IPS-15b (cell line): ENCODE data around the gene STX8.

ENCODE experiments used
- H3K27me3 ChIP-seq: one replicate; pipeline ENCODE4 v1.6.1; 2013; ENCODE audit warnings: low read length; ENCODE audit not compliant: control insufficient read depth, insufficient read depth
- H3K36me3 ChIP-seq: one replicate; pipeline ENCODE4 v1.6.1; 2013; ENCODE audit warnings: low read length; ENCODE audit not compliant: control insufficient read depth, insufficient read depth
- H3K4me1 ChIP-seq: one replicate; pipeline ENCODE4 v1.6.1; 2013; ENCODE audit warnings: mild to moderate bottlenecking, low read length; ENCODE audit not compliant: control insufficient read depth, insufficient read depth
- H3K4me3 ChIP-seq: one replicate; pipeline ENCODE4 v1.5.1; 2013; ENCODE audit warnings: low read depth, low read length
- H3K9ac ChIP-seq: one replicate; pipeline ENCODE4 v1.6.1; 2013; ENCODE audit warnings: low read depth, mild to moderate bottlenecking, low read length
- H3K9me3 ChIP-seq: one replicate; pipeline ENCODE4 v1.6.1; 2013; ENCODE audit warnings: mild to moderate bottlenecking, low read length; ENCODE audit not compliant: control insufficient read depth, insufficient read depth

Gene STX8

DNA sequence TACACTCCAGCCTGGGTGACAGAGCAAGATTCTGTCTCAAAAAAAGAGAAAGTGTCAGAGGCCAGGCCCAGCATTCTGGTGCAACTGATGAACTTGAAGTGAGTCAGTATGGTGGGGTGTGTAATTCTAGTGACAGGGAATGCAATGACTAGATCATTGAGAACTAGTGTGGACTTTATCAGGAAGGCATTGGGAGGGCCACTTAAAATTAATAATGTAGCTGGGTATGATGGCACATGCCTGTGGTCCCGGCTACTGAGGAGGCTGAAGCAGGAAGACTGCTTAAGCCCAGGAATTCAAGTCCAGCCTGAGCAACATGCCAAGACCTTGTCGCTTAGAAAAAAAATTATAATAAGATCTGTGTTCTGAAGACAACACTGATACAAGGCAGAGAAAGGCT is 90.8 kb downstream of the STX8 start:
- no peaks in the 10 kb centered on the region for H3K9me3 ChIP-seq
- no peaks in the 10 kb centered on the region for H3K36me3 ChIP-seq

DNA sequence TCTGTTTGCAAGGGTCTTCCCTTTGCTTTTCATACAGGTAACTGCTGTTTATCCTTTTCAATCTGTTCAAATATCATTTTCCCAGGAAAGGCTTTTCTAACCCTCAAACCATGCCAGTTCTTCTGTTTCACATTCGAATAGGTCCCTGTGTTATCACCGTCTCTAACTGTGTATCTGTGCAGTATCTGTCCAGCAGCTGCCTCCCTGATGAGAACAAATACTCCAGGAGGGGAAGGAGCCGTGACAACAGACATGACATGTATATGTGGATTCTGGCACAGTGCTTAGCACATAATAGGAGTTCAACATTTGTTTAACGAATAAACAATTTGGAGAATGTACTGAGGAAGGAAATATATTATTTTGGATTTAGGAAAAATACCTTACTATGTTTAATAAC is 95.7 kb downstream of the STX8 start:
- Histone ChIP-seq H3K36me3 (no peaks in the 10 kb centered on the region), H3K4me3 (no peak overlapping the region), H3K9me3 (no peaks in the 10 kb centered on the region), H3K4me1 (no peaks in the 10 kb centered on the region), H3K27me3 (no peaks in the 10 kb centered on the region), H3K9ac (no peak overlapping the region)

More for the DNA sequence above, 90.8 kb downstream of the STX8 start:
- H3K27me3 ChIP-seq: no peaks in the 10 kb centered on the region
- no peak overlapping the region for H3K4me3 ChIP-seq
- H3K4me1 ChIP-seq: no peaks in the 10 kb centered on the region
- no peak overlapping the region for H3K9ac ChIP-seq

DNA sequence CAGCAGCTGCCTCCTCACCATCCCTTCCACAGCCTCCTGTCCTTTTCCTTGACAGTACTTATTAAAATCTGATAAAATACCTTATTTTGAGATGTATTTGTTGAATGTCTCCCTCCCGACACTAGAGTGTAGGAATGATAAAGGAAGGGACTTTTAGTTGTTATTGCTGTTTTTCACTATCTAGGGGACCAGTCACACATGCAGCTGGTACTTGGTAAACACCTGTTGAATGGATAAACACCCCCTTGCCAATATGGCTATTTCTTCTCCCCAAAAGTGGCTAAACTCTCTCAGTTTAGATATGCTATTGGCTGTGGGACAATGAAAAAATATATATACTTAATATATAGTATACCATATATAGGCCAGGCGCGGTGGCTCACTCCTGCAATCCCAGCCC is 96.7 kb downstream of the STX8 start:
- Histone ChIP-seq H3K27me3 (no peaks in the 10 kb centered on the region), H3K4me1 (no peaks in the 10 kb centered on the region), H3K4me3 (no peak overlapping the region), H3K9ac (no peak overlapping the region), H3K9me3 (no peaks in the 10 kb centered on the region), H3K36me3 (no peaks in the 10 kb centered on the region)

DNA sequence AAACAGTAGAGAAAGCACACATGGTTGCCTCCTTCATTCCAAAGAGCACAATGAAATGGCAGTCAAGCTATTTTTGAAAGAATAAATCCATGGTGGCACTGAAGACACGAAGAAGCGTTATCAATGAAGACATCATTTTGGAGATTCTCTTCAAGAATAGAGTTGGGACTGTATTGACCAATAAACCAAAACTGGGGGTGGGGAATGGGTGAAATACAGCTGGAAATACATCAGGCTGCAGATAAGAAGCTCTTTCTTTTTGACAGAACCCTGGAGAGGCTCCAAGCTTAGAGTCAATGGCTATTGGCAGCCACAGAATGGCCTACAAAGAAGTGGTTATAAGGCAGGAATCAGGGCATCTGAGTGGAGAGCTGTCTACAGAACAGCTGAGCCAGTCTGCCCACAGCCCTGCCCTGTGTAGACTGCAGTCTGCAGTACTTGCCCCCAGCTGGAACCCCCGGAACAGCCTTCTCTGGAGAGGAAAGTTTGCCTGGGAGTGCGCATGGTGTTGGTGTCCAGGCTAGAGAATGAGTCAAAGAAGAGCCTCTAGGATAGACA is 100.4 kb downstream of the STX8 start:
- no peaks in the 10 kb centered on the region for H3K36me3 ChIP-seq
- no peak overlapping the region for H3K9ac ChIP-seq
- no peak overlapping the region for H3K4me3 ChIP-seq
- H3K9me3 ChIP-seq: no peaks in the 10 kb centered on the region
- H3K27me3 ChIP-seq: no peaks in the 10 kb centered on the region
- no peaks in the 10 kb centered on the region for H3K4me1 ChIP-seq

DNA sequence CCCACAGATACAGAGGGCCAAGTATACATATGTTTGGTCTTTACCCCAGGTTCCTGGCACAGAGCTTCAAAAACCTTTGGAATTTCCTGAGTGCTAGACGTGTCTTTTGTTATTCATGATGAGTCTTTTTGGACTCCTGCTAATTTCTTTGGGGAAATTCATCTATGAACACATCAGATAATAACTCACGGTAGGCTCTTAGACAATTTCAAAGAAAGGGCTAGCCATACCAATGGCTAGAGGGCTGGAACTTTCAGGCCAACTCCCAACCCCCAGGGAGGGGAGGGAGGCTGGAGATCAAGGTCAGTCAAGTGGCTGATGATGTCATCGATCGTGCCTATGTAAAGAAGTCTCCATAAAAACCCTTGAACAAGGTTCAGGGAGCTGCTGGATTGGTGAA is 101.9 kb downstream of the STX8 start:
- Histone ChIP-seq H3K4me1 (peaks cover 2% of the 10 kb centered on the region), H3K36me3 (no peaks in the 10 kb centered on the region), H3K9ac (no peak overlapping the region), H3K4me3 (no peak overlapping the region), H3K9me3 (no peaks in the 10 kb centered on the region), H3K27me3 (no peaks in the 10 kb centered on the region)

DNA sequence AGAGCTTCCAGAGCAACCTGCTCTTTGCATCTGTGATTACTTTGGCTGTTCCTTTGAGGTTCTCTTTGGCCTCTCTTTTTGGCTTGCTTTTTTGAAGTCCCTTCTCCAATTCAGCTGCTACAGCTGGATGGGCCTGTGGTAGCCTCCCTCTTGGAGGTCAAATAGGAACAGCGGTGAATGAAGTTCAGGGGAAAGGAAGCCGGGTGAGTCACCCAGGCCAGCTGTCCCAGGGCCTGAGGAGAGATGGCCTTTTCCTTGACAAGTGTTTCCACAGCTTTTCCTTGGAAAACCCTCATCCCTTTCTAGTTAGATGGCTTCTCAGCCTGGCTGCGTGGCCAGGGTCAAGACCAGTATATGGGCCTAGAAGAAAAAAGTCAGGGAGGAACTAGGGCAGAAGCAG is 103.1 kb downstream of the STX8 start:
- no peak overlapping the region for H3K4me3 ChIP-seq
- no peaks in the 10 kb centered on the region for H3K9me3 ChIP-seq
- no peaks in the 10 kb centered on the region for H3K36me3 ChIP-seq
- peaks cover 2% of the 10 kb centered on the region for H3K4me1 ChIP-seq
- no peaks in the 10 kb centered on the region for H3K27me3 ChIP-seq
- H3K9ac ChIP-seq: no peak overlapping the region

DNA sequence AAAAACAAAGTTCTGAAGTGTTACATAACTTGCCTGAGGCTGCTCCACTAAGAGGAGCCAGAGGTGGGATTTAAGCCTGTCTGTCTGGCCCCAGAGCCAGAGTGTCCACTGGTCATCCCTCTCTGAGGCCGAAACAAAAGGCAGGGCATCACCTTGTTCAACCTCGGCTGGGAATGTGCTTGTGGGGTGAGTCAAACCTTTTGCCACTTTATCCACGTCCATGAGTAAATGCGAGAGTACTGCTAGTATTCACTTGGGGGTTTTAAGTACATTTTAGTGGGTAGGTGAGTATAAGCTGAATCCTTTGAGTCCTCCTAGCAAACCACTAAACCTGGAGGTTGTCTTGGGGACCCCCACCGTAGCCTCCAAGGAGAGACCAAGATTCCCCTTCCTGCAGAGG is 103.5 kb downstream of the STX8 start:
- H3K9me3 ChIP-seq: no peaks in the 10 kb centered on the region
- no peaks in the 10 kb centered on the region for H3K36me3 ChIP-seq
- no peaks in the 10 kb centered on the region for H3K27me3 ChIP-seq
- H3K4me3 ChIP-seq: no peak overlapping the region
- peaks cover 2% of the 10 kb centered on the region for H3K4me1 ChIP-seq
- no peak overlapping the region for H3K9ac ChIP-seq

DNA sequence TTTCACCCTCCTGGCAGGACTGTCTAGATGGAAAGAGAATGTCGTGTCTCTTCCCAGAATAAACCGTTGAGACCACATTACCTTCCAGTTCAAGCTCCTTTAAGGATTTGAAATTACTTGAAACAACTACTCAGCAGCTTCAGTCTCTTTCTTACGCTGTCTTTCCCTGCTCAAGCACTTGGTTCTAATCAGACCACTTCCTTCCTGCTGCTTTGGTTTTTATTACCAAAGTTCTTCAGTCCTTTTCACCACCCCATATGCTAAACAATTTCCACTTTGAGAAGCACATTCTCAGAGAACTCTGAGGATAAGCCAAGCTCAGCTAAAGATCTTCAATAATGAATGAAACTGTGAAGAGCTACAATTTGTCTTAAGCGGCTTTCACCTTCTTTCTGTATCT is 105.4 kb downstream of the STX8 start:
- H3K36me3 ChIP-seq: no peaks in the 10 kb centered on the region
- H3K27me3 ChIP-seq: no peaks in the 10 kb centered on the region
- H3K4me1 ChIP-seq: peaks cover 2% of the 10 kb centered on the region
- H3K9ac ChIP-seq: no peak overlapping the region
- H3K4me3 ChIP-seq: no peak overlapping the region
- no peaks in the 10 kb centered on the region for H3K9me3 ChIP-seq

DNA sequence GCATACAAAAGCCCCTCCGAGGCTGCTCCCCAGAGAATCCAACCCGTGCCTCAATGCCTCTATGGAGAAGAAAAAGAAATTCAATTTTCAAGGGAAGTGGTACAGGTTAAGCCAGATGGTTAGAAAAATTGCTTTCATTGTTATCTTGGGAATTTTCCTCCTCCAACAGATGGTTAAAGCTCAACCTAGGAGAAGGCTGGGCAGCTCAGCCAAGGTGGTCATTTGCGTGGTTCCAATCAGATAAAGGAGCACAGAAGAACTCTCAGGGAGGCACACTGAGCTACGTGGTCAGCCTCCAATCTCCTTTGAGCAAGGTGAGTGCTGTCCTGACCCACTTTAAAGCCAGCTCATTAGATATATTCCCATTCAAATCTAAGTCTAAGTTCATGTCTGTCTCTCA is 106.7 kb downstream of the STX8 start:
- Histone ChIP-seq H3K9ac (no peak overlapping the region), H3K27me3 (no peaks in the 10 kb centered on the region), H3K36me3 (no peaks in the 10 kb centered on the region), H3K4me3 (no peak overlapping the region), H3K4me1 (peaks cover 2% of the 10 kb centered on the region), H3K9me3 (no peaks in the 10 kb centered on the region)

DNA sequence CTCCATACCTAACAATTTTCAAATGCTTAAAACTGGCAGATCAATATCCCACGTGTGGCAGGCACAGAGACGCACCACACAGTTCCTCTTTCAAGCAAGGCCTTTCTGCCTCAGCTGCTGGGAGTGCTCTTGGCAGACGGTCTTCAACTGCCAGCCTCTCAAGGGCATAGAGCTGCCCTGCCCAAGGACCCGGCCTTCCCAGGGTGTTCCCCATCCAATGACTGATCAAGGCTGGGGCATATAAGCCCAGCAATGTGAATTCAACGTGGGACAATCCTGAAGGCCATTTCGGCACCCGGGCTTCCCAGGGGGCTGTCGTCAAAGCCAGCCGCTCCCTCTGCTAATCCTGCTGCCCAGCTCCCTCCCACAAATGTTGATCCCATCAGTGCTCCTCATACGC is 107.1 kb downstream of the STX8 start:
- peaks cover 2% of the 10 kb centered on the region for H3K4me1 ChIP-seq
- H3K27me3 ChIP-seq: no peaks in the 10 kb centered on the region
- no peaks in the 10 kb centered on the region for H3K36me3 ChIP-seq
- no peaks in the 10 kb centered on the region for H3K9me3 ChIP-seq
- H3K4me3 ChIP-seq: no peak overlapping the region
- no peak overlapping the region for H3K9ac ChIP-seq

DNA sequence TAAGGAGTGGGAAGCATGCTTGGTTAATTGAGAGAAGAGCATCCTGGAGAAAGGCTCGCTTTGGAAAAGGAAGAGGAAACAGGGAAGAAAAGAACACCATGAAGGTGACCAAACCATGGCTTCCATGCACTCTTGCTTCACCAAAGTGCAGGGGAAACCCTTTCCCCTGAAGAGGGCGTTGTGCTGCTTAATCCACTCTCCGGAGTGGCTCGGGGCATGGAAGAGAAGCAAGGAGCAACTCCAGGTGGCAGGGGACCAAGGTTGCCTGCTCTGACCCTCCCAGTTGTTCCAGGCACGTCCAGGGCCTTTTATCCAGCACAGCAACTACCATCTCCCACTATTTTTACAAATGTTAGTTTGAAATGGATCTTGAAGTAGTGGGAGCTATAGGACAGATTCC is 108.1 kb downstream of the STX8 start:
- H3K27me3 ChIP-seq: no peaks in the 10 kb centered on the region
- H3K9ac ChIP-seq: no peak overlapping the region
- H3K4me3 ChIP-seq: no peak overlapping the region
- peaks cover 2% of the 10 kb centered on the region for H3K4me1 ChIP-seq
- no peaks in the 10 kb centered on the region for H3K9me3 ChIP-seq
- no peaks in the 10 kb centered on the region for H3K36me3 ChIP-seq

DNA sequence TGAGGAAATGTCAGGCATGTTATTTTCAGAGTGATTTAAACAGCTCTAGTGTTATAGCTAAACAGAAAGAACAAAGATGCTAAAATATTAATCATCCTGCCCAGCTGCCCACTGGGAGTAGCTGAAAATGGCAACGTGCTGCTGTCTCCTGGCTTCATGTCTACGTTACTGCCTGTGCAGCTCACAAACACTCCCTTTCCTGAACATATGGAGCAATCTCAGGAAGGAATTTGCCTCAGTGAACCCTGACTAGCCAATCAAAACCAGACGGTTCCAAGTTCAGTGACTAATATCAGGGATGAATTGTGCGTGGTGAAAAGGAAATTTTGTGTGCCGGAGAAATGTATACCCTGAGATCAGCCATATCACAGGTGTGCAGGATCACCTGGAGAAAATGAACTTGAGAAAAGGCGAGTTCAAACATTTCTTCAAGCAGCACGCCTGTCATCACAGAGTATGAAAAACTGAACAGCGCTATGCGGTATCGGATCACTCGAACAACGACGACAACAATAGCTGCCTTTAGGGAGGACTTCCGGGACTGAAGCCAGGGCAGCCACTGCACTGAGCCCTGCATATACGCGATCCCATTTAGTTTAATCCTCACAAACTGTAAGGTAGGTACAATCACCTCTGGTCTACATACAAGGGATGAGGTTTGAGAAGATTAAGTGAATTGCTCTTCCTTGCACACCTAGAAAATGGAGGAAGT is 110.3 kb downstream of the STX8 start:
- Histone ChIP-seq H3K9ac (no peak overlapping the region), H3K27me3 (no peaks in the 10 kb centered on the region), H3K4me3 (no peak overlapping the region), H3K9me3 (no peaks in the 10 kb centered on the region), H3K4me1 (peaks cover 2% of the 10 kb centered on the region), H3K36me3 (no peaks in the 10 kb centered on the region)
